Right lung (tissue), 5 donors: ENCODE results near the gene KRT222. TPM values are rescaled to one million over a fixed set of nuclear protein-coding genes. Genes with fewer than 3 reads are reported as not detected.

Experiments
- DNase-seq, 2 donors: peaks; one replicate each; pipeline ENCODE4 v3.0.0-alpha.2; 2013
- polyA plus RNA-seq, 5 donors: library from polyadenylated mRNA; unstranded; fragments of 120-200 nt; gene quantifications; one replicate each; pipeline versions ENCODE4 v1.2.1 to v1.2.3, GENCODE V29; 2013; ENCODE audit warnings: inconsistent platforms in 1 of 5, low replicate concordance in 1 of 5; ENCODE audit not compliant: insufficient read length in 5 of 5, insufficient read depth in 1 of 5

The KRT222 gene
- polyA plus RNA-seq, 5 donors: 0.33 to 0.80 (median 0.36) TPM

DNA sequence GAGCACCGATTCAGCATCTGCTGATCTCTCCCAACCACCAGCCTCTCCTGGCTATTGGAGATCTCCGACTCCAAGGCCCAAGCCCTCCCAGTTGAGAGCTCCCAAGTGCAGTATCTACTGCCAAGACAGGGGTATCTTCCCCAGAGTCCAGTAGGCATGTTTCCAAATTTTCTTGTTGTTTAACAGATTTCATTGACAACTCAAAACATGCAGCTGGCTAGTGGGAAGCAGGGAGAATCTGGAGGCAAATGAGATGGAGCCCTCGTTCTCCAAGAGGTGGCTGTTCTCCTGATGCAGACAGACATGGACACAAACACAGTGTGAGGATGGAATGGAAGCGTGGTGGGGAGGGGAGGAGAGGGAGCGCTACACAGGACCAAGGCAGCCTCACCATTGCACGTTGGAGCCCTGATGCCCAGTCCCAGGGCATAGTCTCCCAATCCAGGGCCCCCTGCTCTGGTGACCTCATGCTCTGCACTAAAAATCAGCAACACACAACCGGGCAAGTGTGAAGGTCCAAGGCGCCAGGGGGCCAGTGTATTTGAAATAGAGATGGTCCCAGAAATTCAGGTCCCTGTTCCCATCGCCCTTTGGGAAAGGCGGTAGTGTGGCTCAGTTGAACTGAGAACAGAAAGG lies 49.0 kb downstream of the KRT222 start:
- DNase-seq: no peak

GRCh38 chr17:40615068-40615840 lies 49.7 kb downstream of the KRT222 start:
- DNase-seq: peak in 1 of 2 donors; percentile 46

DNA sequence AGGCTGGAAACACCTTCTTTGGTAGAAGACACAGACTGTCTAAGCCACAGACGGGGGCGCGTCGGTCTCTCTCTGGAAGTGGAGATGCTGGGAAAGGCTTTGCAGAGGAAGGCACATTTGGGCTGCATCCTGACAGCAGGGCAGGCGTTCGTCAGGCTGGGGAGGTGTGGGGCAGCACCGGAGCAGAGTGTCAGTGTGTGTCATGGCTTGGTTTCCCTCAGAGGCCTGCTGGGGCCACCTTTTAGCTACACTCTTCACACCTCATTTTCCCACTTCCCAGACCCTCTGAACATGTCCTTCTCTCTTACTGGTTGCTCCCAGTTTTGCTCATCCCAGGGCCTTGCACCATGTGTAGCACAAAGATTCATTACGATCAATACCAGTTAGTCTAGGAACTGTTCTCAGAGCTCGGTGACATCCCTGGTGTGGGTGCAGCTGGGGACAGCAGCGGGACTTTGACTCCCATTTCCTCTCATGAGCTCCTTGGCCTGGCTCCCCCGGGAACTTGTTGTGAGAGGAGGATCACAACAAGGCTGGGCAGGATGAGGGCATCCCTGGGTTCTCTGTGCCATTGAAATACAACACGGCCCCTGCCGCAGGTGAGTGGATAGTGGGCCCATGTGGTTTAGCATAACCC lies 50.4 kb downstream of the KRT222 start:
- no peak for DNase-seq

GRCh38 chr17:40613467-40614154 lies 51.4 kb downstream of the KRT222 start:
- no peak for DNase-seq

DNA sequence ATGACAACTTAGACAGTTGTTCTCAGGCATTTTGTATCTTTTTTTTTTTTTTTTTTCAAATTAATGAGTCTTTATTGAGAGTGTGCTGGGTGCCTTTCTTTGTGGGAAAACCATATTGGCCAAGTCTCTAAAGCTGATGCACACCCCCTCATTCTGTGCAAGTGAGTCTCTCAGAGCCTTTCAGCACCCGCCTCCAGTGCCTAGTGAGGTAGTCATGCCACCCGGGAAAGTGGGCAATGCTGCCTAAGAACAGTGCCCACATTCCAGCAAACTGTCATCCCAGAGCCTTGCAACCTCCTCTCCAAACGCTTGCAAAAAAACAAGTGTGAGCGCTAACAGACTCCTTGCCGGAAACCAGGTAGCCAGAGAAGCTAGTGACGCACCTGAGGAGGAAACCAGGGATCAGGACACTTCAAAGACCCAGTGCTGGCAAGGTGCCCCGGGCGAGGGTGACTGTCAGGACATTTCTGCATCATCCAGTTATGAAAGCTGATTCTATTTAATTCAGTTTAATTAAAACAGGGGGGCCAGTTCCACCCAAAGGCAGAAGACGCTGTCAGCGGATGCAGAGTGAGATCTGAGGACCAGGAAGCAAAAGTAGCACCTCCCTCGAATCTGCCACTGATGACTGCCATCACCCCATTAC lies 52.3 kb downstream of the KRT222 start:
- DNase-seq: no peak

GRCh38 chr17:40611840-40612474 lies 53.0 kb downstream of the KRT222 start:
- no peak for DNase-seq

DNA sequence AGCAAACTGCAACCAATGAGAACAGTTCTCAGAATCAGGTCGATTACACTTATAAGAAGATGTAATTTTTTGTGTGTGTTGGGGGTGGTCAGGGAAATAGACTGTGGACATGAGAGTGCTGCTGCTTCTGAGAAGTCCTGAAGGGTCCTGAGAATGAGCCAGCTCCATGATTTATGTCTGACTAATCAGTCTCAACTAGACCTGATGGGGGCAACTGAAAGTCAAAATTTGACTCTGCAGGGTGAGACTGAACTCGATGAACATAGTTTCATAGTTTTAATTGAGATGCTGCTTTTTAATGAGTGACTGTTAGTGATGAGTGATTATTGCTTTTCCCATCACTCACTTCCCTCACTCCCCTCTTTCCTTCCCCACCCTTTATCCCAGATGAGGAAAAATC lies 54.6 kb downstream of the KRT222 start:
- DNase-seq: no peak

DNA sequence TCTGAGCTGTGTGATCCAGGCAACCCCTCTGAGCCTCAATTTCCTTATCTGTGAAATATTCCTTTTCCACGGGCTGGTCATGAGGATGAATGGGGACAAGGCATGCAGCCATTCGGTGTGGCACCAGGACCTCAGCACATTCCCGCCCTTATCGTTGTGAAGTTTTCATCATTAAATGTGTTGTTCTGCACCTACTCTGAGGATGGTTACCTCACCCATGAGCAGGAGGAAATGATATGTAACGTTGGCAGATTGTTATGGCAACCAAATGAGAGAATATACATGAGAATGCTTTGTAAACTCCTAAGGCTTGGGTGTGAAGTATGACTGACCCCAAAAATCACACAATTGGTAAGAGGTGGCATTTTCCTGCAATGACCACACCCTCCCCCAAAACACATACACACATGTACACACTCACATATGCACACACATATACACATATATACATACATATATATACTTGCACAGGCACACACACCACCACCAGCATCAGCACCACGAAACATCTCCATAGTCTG lies 56.9 kb downstream of the KRT222 start:
- DNase-seq: no peak

DNA sequence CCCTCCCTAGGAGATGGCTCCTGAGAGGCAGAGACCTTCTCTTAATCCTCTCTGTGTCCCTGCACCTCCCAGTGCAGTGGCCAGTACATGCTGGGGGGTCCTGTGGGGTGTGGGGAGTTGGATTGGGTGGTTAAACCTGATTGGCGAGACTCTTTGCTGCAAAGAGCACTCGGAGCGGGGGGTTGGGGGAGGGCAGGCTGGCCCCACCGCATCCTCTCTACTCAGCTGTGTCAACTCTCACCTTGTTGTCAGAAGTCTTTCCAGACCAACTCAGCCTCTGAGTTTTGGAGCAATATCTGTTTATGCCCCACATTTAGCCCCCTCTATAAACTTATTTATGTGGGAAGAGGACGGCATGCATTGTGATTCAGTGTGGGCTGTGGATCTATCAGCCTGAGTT lies 57.3 kb downstream of the KRT222 start:
- DNase-seq: no peak

DNA sequence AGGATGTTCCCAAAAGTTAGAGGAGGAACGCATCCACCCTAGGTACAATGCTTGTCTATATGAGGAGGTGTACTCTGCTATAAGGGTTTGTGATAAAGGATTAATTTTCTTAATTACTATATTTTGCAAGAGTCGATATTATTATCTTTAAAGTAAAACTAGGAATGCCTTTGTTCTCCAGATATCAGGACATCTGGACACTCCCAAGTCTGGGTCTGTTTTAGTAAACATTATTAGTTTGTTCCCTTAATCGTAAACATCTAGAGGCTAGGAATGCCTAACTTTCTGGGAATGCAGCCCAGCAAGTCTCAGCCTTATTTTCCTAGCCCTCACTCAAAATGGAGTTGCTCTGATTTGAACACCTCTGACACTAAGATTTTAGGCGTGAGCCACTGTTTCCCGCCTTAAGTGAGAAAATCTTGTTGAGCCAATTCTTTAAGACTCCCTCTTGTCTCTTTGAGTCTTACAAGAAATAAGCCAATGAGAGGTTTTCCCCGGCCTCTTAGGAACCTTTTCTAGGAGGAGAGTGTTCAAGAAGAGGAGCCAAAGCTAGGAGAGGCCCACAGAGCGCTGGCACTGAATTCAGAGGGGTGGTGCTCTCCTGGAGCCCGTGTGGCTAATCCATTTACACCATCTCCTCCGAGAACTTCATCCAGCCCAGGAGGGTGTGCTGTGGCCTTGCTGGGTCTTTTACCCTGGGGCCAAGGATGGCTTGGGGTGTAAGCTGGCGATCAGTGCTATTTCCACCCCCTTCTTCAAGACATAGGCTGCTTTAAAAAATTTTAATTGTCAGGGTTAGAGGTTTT lies 58.2 kb downstream of the KRT222 start:
- DNase-seq: no peak

DNA sequence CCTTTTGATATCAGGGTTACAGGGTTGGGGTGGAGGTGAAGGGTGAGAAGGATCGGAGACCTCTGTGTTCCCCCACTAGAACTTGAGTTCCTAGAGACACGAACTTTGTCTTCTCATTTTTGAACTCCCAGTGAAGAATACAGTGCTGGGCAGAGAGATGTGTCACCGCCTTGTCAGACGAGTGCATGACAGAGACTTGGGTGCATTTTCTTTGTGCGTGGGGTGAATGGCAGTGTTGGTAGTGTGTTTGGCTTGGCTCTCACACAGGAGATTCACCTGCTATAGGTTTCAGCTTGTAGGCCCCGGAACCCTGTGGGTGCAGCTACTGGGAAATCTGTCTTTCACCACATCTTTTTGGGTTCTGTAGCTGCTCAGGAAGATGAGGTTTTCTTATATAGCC lies 59.7 kb downstream of the KRT222 start:
- DNase-seq: no peak

Other genes starting within 250 kb of the KRT222 start
- 100 to 1,000 TPM; 106 to 344 (median 189) TPM for gene TOP2A, start 247.3 kb downstream of the KRT222 start, polyA plus RNA-seq
- 100 to 1,000 TPM; 154 to 263 (median 207) TPM for gene IGFBP4, start 221.7 kb downstream of the KRT222 start, polyA plus RNA-seq
- gene TNS4, start 163.6 kb downstream of the KRT222 start, polyA plus RNA-seq: under 1 TPM; 0.05 to 0.28 (median 0.20) TPM
- under 1 TPM; 0.37 to 0.76 (median 0.59) TPM for gene CCR7, start 99.7 kb downstream of the KRT222 start, polyA plus RNA-seq
- 100 to 1,000 TPM; 223 to 279 (median 246) TPM for gene SMARCE1, start 17.4 kb downstream of the KRT222 start, polyA plus RNA-seq
- under 1 TPM in 1 of 5 donors, not detected in 4; 0.10 TPM for gene KRT24, start 38.6 kb upstream of the KRT222 start, polyA plus RNA-seq
- not detected for gene KRT25, start 90.2 kb upstream of the KRT222 start, polyA plus RNA-seq
- gene KRT26, start 107.0 kb upstream of the KRT222 start, polyA plus RNA-seq: not detected
- under 1 TPM in 4 of 5 donors, not detected in 1; 0.10 to 0.43 (median 0.34) TPM for gene KRT27, start 117.4 kb upstream of the KRT222 start, polyA plus RNA-seq
- not detected for gene KRT28, start 134.8 kb upstream of the KRT222 start, polyA plus RNA-seq
- gene KRT10, start 157.4 kb upstream of the KRT222 start, polyA plus RNA-seq: 10 to 100 TPM; 27.5 to 58.8 (median 45.4) TPM
- under 1 TPM in 3 of 5 donors, not detected in 2; 0.06 to 0.14 (median 0.13) TPM for gene KRT12, start 202.0 kb upstream of the KRT222 start, polyA plus RNA-seq
- gene KRT20, start 220.1 kb upstream of the KRT222 start, polyA plus RNA-seq: not detected